Measurements from ENCODE around the gene PPP1R14C. TPM values are rescaled to one million over a fixed set of nuclear protein-coding genes. Genes with fewer than 3 reads are reported as not detected.

The PPP1R14C gene
- total and polyA plus RNA-seq, 4 donors, result 0.18 to 2.8 (median 0.48) TPM

DNA sequence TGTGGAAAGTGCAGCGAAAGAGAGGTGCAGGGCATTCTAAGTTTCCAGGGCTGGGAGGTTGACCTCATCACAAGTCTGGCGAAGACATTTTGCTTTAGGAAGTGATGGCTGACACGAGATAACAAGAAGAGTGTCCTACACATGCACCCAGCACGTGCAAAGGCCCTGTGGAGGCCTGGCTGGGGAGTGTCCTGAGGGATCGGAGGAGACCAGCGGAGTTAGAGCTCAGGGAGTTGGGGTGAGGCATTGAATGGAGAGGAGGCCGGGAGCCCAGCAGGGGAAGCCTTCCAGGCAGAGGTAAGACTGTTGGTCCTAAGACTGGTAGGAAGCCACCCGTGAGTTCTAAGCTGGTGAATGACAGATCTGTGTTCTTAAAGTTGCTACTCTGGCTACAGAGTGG, 58.4 kb downstream of the PPP1R14C start:
- no peaks in the 10 kb centered on the region for H3K36me3 ChIP-seq (ENCODE audit: control insufficient read depth in 1 of 2, insufficient read depth in 2 of 2, low read length in 1 of 2)
- H3K4me1 ChIP-seq (ENCODE audit: control insufficient read depth in 1 of 2, insufficient read depth in 2 of 2, low read length in 2 of 2), result no peaks in the 10 kb centered on the region

DNA sequence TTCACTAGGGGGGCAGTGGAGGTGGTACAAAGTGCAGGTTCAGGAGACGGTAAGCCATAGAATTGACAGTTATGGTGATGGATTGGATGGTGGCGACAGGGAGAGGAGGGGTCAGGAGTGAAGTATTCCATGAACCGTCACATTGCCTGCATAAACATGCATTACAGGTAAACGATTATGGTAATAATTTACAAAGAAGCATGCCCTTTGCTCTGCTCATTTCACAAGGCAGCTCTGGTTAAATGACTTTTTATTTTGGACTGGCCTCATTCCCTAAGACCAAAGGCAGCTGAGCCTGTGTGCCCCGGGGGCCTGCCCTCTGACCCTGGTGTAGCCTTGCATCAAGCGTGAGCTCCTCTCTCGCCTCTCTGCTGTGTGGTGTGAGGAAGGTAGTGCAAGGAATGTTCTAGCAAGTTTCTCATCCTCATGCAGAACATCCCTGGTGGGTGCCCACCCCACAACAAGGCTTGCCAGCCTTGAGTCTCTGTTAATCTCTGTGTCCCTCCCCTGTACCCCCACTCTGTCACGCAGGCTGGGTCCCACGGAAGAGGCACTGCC, 59.0 kb downstream of the PPP1R14C start:
- Histone ChIP-seq H3K27me3 (ENCODE audit: control insufficient read depth in 1 of 2, insufficient read depth in 2 of 2, low read length in 1 of 2) (no peaks in the 10 kb centered on the region), H3K4me3 (ENCODE audit: low read length in 2 of 2) (no peak overlapping the region), H3K9me3 (ENCODE audit: control insufficient read depth, low read length) (peaks cover 2% of the 10 kb centered on the region), H3K36me3 (ENCODE audit: control insufficient read depth in 1 of 2, insufficient read depth in 2 of 2, low read length in 1 of 2) (no peaks in the 10 kb centered on the region), H3K27ac (ENCODE audit: low read depth in 1 of 2, low read length in 2 of 2) (no peak overlapping the region), H3K4me1 (ENCODE audit: control insufficient read depth in 1 of 2, insufficient read depth in 2 of 2, low read length in 2 of 2) (no peaks in the 10 kb centered on the region)
- no peak for ATAC-seq (ENCODE audit: low FRiP score)
- 80 to 86% methylated on average over 9 of the region's 9 CpGs for WGBS, 2 donors
- intact Hi-C loops (cut with DNase I), result no loop called here
- DNase-seq, result peak in 1 of 2 donors; percentile 46

More for the DNA sequence above, 58.4 kb downstream of the PPP1R14C start:
- Histone ChIP-seq H3K9me3 (ENCODE audit: control insufficient read depth, low read length) (peaks cover 2% of the 10 kb centered on the region), H3K27ac (ENCODE audit: low read depth in 1 of 2, low read length in 2 of 2) (no peak overlapping the region), H3K4me3 (ENCODE audit: low read length in 2 of 2) (no peak overlapping the region), H3K27me3 (ENCODE audit: control insufficient read depth in 1 of 2, insufficient read depth in 2 of 2, low read length in 1 of 2) (no peaks in the 10 kb centered on the region)
- WGBS, 2 donors, result 94% methylated on average over 8 of the region's 8 CpGs
- ATAC-seq (ENCODE audit: low FRiP score), result no peak
- peak in 1 of 2 donors; percentile 46 for DNase-seq
- intact Hi-C loops (cut with DNase I), result no loop called here

DNA sequence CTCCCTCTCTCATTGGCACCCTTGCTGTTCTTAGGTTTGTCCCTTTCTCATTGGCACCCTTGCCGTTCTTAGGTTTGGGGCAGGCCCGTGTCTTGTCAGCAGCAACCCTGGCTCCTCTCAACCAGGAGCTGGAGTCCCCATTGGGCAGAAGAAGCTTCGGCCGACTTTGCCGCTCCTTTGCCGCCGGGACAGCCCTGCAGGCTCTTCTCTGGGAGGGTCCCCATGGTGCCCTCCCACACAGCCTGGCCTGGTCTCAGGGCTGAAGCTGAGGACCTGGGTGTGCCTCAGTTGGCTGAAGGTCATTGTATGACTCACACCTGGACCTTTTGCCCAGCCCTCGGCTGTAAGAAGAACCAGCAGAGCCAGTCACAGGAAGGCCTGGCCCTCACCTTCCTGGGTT, 59.6 kb downstream of the PPP1R14C start:
- peak in 1 of 2 donors; percentile 73 for DNase-seq
- no peak overlapping the region for H3K27ac ChIP-seq (ENCODE audit: low read depth in 1 of 2, low read length in 2 of 2)
- no peaks in the 10 kb centered on the region for H3K36me3 ChIP-seq (ENCODE audit: control insufficient read depth in 1 of 2, insufficient read depth in 2 of 2, low read length in 1 of 2)
- H3K9me3 ChIP-seq (ENCODE audit: control insufficient read depth, low read length), result peaks cover 2% of the 10 kb centered on the region
- peak; percentile 62 for ATAC-seq (ENCODE audit: low FRiP score)
- intact Hi-C loops (cut with DNase I), result no loop called here
- H3K4me3 ChIP-seq (ENCODE audit: low read length in 2 of 2), result no peak overlapping the region
- 84 to 87% methylated on average over 7 to 8 of the region's 8 CpGs for WGBS, 2 donors
- no peaks in the 10 kb centered on the region for H3K4me1 ChIP-seq (ENCODE audit: control insufficient read depth in 1 of 2, insufficient read depth in 2 of 2, low read length in 2 of 2)
- no peaks in the 10 kb centered on the region for H3K27me3 ChIP-seq (ENCODE audit: control insufficient read depth in 1 of 2, insufficient read depth in 2 of 2, low read length in 1 of 2)

DNA sequence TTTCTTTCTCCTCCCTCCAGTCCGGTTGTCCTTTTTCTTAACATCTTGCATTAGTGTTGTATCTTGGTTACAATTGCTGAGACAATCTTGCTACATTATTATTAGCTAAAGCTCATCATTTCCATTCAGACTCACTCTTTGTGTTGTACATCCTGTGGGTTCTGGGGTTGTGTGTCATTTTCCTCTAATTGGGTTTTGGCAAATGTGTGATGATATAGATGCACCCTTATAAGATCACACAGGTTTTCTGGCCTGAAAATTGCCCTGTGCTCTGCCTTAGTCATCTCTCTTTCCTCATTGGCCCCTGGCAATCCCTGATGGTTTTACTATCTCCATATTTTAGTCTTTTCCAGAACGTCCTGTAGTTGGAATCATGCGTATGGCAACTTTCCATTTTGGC, 60.1 kb downstream of the PPP1R14C start:
- H3K27ac ChIP-seq (ENCODE audit: low read depth in 1 of 2, low read length in 2 of 2), result no peak overlapping the region
- no peaks in the 10 kb centered on the region for H3K4me1 ChIP-seq (ENCODE audit: control insufficient read depth in 1 of 2, insufficient read depth in 2 of 2, low read length in 2 of 2)
- DNase-seq (no peak), ATAC-seq (ENCODE audit: low FRiP score) (no peak)
- 86 to 93% methylated on average over 3 of the region's 3 CpGs for WGBS, 2 donors
- H3K4me3 ChIP-seq (ENCODE audit: low read length in 2 of 2), result no peak overlapping the region
- intact Hi-C loops (cut with DNase I), result no loop called here
- H3K9me3 ChIP-seq (ENCODE audit: control insufficient read depth, low read length), result peaks cover 2% of the 10 kb centered on the region
- no peaks in the 10 kb centered on the region for H3K27me3 ChIP-seq (ENCODE audit: control insufficient read depth in 1 of 2, insufficient read depth in 2 of 2, low read length in 1 of 2)
- no peaks in the 10 kb centered on the region for H3K36me3 ChIP-seq (ENCODE audit: control insufficient read depth in 1 of 2, insufficient read depth in 2 of 2, low read length in 1 of 2)

DNA sequence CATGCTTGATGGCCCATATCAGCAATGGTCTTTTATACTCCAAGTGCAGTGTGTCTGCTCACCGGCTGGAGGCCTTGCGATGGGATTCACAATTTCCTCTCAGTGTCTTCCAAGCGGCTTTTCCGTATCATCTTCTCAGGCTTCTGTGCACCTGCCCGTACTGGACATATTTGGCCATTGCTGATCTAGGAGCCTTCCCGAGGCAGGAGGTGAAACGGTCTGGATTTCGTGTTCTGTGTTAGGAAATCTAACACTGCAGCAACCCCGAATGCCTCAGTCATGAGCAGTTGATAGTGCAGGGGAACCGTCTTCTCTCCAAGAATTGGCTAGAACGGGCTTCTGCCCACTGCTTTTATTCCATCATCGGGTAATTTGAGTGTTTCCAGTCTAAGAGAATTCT, 60.5 kb downstream of the PPP1R14C start:
- intact Hi-C loops (cut with DNase I), result no loop called here
- H3K27me3 ChIP-seq (ENCODE audit: control insufficient read depth in 1 of 2, insufficient read depth in 2 of 2, low read length in 1 of 2), result no peaks in the 10 kb centered on the region
- H3K36me3 ChIP-seq (ENCODE audit: control insufficient read depth in 1 of 2, insufficient read depth in 2 of 2, low read length in 1 of 2), result no peaks in the 10 kb centered on the region
- no peaks in the 10 kb centered on the region for H3K4me1 ChIP-seq (ENCODE audit: control insufficient read depth in 1 of 2, insufficient read depth in 2 of 2, low read length in 2 of 2)
- H3K4me3 ChIP-seq (ENCODE audit: low read length in 2 of 2), result no peak overlapping the region
- H3K27ac ChIP-seq (ENCODE audit: low read depth in 1 of 2, low read length in 2 of 2), result no peak overlapping the region
- peaks cover 2% of the 10 kb centered on the region for H3K9me3 ChIP-seq (ENCODE audit: control insufficient read depth, low read length)
- ATAC-seq (ENCODE audit: low FRiP score) (no peak), DNase-seq (no peak)
- WGBS, 2 donors, result 95 to 96% methylated on average over 12 of the region's 12 CpGs

DNA sequence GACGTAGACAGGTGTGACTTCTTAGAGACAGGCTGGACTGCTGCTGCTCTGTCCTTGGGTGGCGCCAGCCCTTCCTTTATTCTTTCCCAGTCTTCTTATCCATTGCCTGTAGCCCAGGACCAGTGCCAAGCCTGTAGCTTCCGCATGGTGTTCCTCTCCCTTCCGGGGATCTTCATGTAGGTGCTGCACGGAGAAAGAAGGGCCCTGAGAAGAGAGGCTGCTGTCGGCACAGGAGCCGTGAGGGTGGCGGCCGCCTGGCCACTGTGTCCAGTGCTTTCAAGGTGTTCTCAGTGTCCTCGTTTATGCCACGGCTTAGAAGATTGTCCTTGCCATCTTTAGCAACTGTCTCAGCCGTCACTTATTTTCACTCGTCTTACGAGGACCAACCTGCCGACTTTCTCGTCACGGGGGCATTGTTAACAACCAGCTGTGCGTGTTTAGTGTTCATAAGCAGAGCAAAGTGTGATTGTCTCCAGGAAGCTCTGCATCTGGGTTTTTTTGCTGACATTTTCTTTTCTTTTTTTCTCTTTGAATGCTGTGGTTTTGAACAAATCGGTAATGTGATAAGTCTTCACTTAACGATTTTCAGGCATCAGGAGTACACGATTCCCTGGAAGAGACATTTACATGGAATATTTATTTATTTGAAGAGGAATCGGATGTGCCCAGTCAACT, 61.2 kb downstream of the PPP1R14C start:
- 96% methylated on average over 22 of the region's 22 CpGs for WGBS, 2 donors
- Histone ChIP-seq H3K4me3 (ENCODE audit: low read length in 2 of 2) (no peak overlapping the region), H3K36me3 (ENCODE audit: control insufficient read depth in 1 of 2, insufficient read depth in 2 of 2, low read length in 1 of 2) (no peaks in the 10 kb centered on the region), H3K9me3 (ENCODE audit: control insufficient read depth, low read length) (peaks cover 2% of the 10 kb centered on the region), H3K27ac (ENCODE audit: low read depth in 1 of 2, low read length in 2 of 2) (no peak overlapping the region), H3K4me1 (ENCODE audit: control insufficient read depth in 1 of 2, insufficient read depth in 2 of 2, low read length in 2 of 2) (no peaks in the 10 kb centered on the region), H3K27me3 (ENCODE audit: control insufficient read depth in 1 of 2, insufficient read depth in 2 of 2, low read length in 1 of 2) (no peaks in the 10 kb centered on the region)
- intact Hi-C loops (cut with DNase I), result no loop called here
- ATAC-seq (ENCODE audit: low FRiP score), result no peak
- DNase-seq, result no peak

DNA sequence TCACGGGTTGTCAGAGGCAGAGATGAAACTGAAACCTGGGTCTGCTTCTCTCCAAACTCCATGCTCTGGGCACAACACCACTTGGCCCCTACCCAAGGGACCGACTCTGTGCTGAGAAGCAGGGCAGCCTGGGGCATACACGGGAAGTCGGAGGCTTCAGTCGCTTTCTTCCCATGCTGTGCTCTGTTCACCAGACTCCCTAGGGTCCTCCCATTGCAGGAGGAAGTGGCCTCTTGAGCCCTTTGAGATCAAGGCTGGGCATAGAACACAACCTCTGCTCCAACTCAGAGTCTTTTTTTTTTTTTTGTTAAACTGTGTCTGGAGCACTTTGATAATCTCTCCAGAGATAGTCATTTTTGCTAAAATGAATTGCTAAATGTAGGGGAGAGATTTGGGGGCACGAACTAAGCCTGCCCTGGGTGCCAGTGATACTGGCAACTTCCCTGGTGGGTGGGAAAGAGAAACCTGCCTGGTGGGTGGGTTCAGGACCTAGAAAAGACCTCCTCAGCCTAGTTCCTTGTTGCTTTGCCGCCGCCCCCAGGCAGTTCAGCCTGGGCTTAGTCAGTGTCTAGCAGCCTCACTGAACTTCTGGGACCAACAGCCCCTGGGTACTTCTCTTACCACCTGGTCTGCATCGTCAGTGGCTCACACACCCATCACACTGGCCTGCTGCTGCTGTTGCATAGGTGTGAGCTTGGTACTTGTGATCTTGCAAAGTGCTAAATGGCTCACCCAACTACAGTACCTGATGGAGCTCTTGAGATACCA, 62.0 kb downstream of the PPP1R14C start:
- Histone ChIP-seq H3K4me3 (ENCODE audit: low read length in 2 of 2) (no peak overlapping the region), H3K27me3 (ENCODE audit: control insufficient read depth in 1 of 2, insufficient read depth in 2 of 2, low read length in 1 of 2) (no peaks in the 10 kb centered on the region), H3K4me1 (ENCODE audit: control insufficient read depth in 1 of 2, insufficient read depth in 2 of 2, low read length in 2 of 2) (no peaks in the 10 kb centered on the region), H3K27ac (ENCODE audit: low read depth in 1 of 2, low read length in 2 of 2) (no peak overlapping the region), H3K9me3 (ENCODE audit: control insufficient read depth, low read length) (peaks cover 2% of the 10 kb centered on the region), H3K36me3 (ENCODE audit: control insufficient read depth in 1 of 2, insufficient read depth in 2 of 2, low read length in 1 of 2) (no peaks in the 10 kb centered on the region)
- DNase-seq (no peak), ATAC-seq (ENCODE audit: low FRiP score) (no peak)
- WGBS, 2 donors, result 40 to 42% methylated on average over 9 of the region's 9 CpGs
- intact Hi-C loops (cut with DNase I), result no loop called here

DNA sequence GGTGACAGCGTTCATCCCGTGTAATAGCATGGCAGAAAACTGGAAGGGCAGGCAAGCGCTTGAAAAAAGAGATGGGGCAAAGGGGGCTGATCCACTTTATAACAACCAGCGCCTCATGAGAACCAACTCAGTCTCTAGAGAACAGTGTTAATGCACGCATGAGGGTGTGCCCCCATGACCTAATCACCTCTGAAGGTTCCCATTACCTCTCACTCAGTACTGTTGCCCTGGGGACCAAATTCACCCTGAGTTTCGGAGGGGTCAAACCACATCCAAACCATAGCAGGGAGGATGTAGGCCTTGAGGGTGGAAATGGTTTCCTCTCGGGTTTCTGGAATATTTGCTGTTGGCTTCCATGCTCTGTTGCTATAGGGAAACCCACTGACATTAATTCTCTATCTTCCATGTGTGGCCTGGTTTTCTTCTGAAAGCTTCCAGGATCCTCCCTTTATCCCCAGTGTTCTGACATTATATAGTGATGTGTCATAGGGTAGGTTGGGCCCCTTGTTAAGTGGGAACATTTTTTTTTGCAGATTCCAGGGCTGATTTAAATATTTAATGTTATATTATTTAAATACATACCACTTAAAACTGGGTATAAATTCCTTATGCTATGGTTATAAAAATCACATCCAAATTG, 65.2 kb downstream of the PPP1R14C start:
- intact Hi-C loops (cut with DNase I), result no loop called here
- H3K4me1 ChIP-seq (ENCODE audit: control insufficient read depth in 1 of 2, insufficient read depth in 2 of 2, low read length in 2 of 2), result no peaks in the 10 kb centered on the region
- no peaks in the 10 kb centered on the region for H3K36me3 ChIP-seq (ENCODE audit: control insufficient read depth in 1 of 2, insufficient read depth in 2 of 2, low read length in 1 of 2)
- 96% methylated on average over 7 of the region's 7 CpGs for WGBS, 2 donors
- DNase-seq, result no peak
- no peak for ATAC-seq (ENCODE audit: low FRiP score)
- H3K9me3 ChIP-seq (ENCODE audit: control insufficient read depth, low read length), result peaks cover 2% of the 10 kb centered on the region
- H3K27ac ChIP-seq (ENCODE audit: low read depth in 1 of 2, low read length in 2 of 2), result no peak overlapping the region
- H3K4me3 ChIP-seq (ENCODE audit: low read length in 2 of 2), result no peak overlapping the region
- H3K27me3 ChIP-seq (ENCODE audit: control insufficient read depth in 1 of 2, insufficient read depth in 2 of 2, low read length in 1 of 2), result no peaks in the 10 kb centered on the region
